ENCODE data around the gene OR51B5. TPM values are rescaled to one million over a fixed set of nuclear protein-coding genes. Genes with fewer than 3 reads are reported as not detected.

The OR51B5 gene
- total RNA-seq, 1 experiment from 2014 or later: 1.7 TPM

- no peak overlapping the region for H3K27ac ChIP-seq (ENCODE audit: low read length)
- TF ChIP-seq EZH2 (IDR thresholded peaks at IDR 0.05; ENCODE audit: low read length, unreplicated experiment) (no peak), EZH2phosphoT487 (IDR thresholded peaks at IDR 0.05; ENCODE audit: borderline replicate concordance, low read length) (no peak)
- TF ChIP-seq, protein P1, sequence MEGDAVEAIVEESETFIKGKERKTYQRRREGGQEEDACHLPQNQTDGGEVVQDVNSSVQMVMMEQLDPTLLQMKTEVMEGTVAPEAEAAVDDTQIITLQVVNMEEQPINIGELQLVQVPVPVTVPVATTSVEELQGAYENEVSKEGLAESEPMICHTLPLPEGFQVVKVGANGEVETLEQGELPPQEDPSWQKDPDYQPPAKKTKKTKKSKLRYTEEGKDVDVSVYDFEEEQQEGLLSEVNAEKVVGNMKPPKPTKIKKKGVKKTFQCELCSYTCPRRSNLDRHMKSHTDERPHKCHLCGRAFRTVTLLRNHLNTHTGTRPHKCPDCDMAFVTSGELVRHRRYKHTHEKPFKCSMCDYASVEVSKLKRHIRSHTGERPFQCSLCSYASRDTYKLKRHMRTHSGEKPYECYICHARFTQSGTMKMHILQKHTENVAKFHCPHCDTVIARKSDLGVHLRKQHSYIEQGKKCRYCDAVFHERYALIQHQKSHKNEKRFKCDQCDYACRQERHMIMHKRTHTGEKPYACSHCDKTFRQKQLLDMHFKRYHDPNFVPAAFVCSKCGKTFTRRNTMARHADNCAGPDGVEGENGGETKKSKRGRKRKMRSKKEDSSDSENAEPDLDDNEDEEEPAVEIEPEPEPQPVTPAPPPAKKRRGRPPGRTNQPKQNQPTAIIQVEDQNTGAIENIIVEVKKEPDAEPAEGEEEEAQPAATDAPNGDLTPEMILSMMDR (conservative IDR thresholded peaks at IDR 0.05; ENCODE audit: low read depth, low read length): no peak
- no peaks in the 10 kb centered on the region for H3K9me3 ChIP-seq (ENCODE audit: low read length)
- ChIA-PET CTCF (no interaction called here), POLR2A (ENCODE audit: unreplicated experiment) (no interaction called here)
- intact Hi-C loops (cut with micrococcal nuclease): no loop called here
- H3K36me3 ChIP-seq (ENCODE audit: low read depth, low read length): no peaks in the 10 kb centered on the region
- H3F3A ChIP-seq (ENCODE audit: low read length, unreplicated experiment): no peaks in the 10 kb centered on the region
- ATAC-seq (no peak), DNase-seq (no peak)
- no peak overlapping the region for H2AFZ ChIP-seq (ENCODE audit: low read length)
- no peak overlapping the region for H3K4me2 ChIP-seq (ENCODE audit: low read length)
- no peaks in the 10 kb centered on the region for H4K20me1 ChIP-seq (ENCODE audit: low read length)
- no TSS peak for BruUV-seq (replicated peaks)
- H3K4me3 ChIP-seq (ENCODE audit: low read length): no peak overlapping the region
- H3K9me2 ChIP-seq (replicated peaks; ENCODE audit: low read length): no peaks in the 10 kb centered on the region
- H3K4me1 ChIP-seq (ENCODE audit: insufficient read depth, low read length): no peaks in the 10 kb centered on the region
- H3K79me2 ChIP-seq (ENCODE audit: low read length): no peaks in the 10 kb centered on the region
- H3K27me3 ChIP-seq (ENCODE audit: low read length): no peaks in the 10 kb centered on the region
- no peak overlapping the region for H3K9ac ChIP-seq (ENCODE audit: low read length)
These were observed 6.2 kb upstream of the OR51B5 start for GRCh38 chr11:5349550-5349949.

GRCh38 chr11:5348551-5349194 lies 5.3 kb upstream of the OR51B5 start:
- BruUV-seq (replicated peaks): no TSS peak
- H3K79me2 ChIP-seq (ENCODE audit: low read length): no peaks in the 10 kb centered on the region
- DNase-seq: no peak
- no peaks in the 10 kb centered on the region for H3K36me3 ChIP-seq (ENCODE audit: low read depth, low read length)
- no peaks in the 10 kb centered on the region for H3F3A ChIP-seq (ENCODE audit: low read length, unreplicated experiment)
- CTCF ChIA-PET: no interaction called here
- no peaks in the 10 kb centered on the region for H3K27me3 ChIP-seq (ENCODE audit: low read length)
- no peak overlapping the region for H3K4me3 ChIP-seq (ENCODE audit: low read length)
- no peaks in the 10 kb centered on the region for H3K9me2 ChIP-seq (replicated peaks; ENCODE audit: low read length)
- no peaks in the 10 kb centered on the region for H3K9me3 ChIP-seq (ENCODE audit: low read length)
- H3K4me1 ChIP-seq (ENCODE audit: insufficient read depth, low read length): no peaks in the 10 kb centered on the region
- TF ChIP-seq, protein P1 (conservative IDR thresholded peaks at IDR 0.05; ENCODE audit: low read depth, low read length): no peak
- TF ChIP-seq EZH2phosphoT487 (IDR thresholded peaks at IDR 0.05; ENCODE audit: borderline replicate concordance, low read length) (no peak), EZH2 (IDR thresholded peaks at IDR 0.05; ENCODE audit: low read length, unreplicated experiment) (no peak)
- H3K4me2 ChIP-seq (ENCODE audit: low read length): no peak overlapping the region
- H3K9ac ChIP-seq (ENCODE audit: low read length): no peak overlapping the region
- H2AFZ ChIP-seq (ENCODE audit: low read length): no peak overlapping the region
- H4K20me1 ChIP-seq (ENCODE audit: low read length): no peaks in the 10 kb centered on the region
- intact Hi-C loops (cut with micrococcal nuclease): no loop called here
- ATAC-seq: no peak
- no peak overlapping the region for H3K27ac ChIP-seq (ENCODE audit: low read length)
- POLR2A ChIA-PET (ENCODE audit: unreplicated experiment): no interaction called here

DNA sequence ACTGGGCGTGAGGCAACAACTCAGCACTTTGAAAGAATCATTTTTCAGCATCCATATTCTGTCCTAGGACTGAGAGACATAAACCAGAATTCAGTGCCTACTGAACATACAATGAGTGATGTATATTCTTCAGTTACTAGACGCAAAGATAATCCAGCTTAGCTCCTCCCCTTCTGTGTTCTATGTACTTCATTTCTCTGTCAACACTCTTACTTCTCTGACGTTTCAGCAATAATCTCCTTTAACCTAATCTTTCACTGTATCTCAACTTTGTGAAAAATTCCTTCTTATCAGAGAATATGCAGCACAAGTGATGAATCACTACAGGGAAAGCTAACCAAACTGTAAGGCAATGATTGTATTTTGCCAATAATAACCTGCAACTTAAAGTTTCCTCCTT lies 2.5 kb upstream of the OR51B5 start:
- no TSS peak for BruUV-seq (replicated peaks)
- intact Hi-C loops (cut with micrococcal nuclease): no loop called here
- DNase-seq (no peak), ATAC-seq (no peak)
- Histone ChIP-seq H3K4me2 (ENCODE audit: low read length) (no peak overlapping the region), H3K9me2 (replicated peaks; ENCODE audit: low read length) (no peaks in the 10 kb centered on the region), H3K36me3 (ENCODE audit: low read depth, low read length) (no peaks in the 10 kb centered on the region), H2AFZ (ENCODE audit: low read length) (no peak overlapping the region), H3K4me3 (ENCODE audit: low read length) (no peak overlapping the region), H4K20me1 (ENCODE audit: low read length) (no peaks in the 10 kb centered on the region), H3K27me3 (ENCODE audit: low read length) (no peaks in the 10 kb centered on the region), H3K9ac (ENCODE audit: low read length) (no peak overlapping the region), H3F3A (ENCODE audit: low read length, unreplicated experiment) (no peaks in the 10 kb centered on the region), H3K9me3 (ENCODE audit: low read length) (no peaks in the 10 kb centered on the region), H3K79me2 (ENCODE audit: low read length) (no peaks in the 10 kb centered on the region), H3K4me1 (ENCODE audit: insufficient read depth, low read length) (no peaks in the 10 kb centered on the region), H3K27ac (ENCODE audit: low read length) (no peak overlapping the region)
- CTCF ChIA-PET: no interaction called here
- POLR2A ChIA-PET (ENCODE audit: unreplicated experiment): no interaction called here
- TF ChIP-seq EZH2 (IDR thresholded peaks at IDR 0.05; ENCODE audit: low read length, unreplicated experiment) (no peak), EZH2phosphoT487 (IDR thresholded peaks at IDR 0.05; ENCODE audit: borderline replicate concordance, low read length) (no peak)
- TF ChIP-seq, protein P1 (conservative IDR thresholded peaks at IDR 0.05; ENCODE audit: low read depth, low read length): no peak

Measured in PC-3 (cell line).